OCI-LY1 (cell line): ENCODE measurements around the gene INPP5J.

ENCODE experiments used
- H2AFZ ChIP-seq: fragments of 200-600 bp; sonication (generic), shearing (Covaris generic); 2 replicates; pipeline ENCODE4 v1.6.0; 2014; ENCODE audit warnings: antibody characterized with exemption, mild to moderate bottlenecking, low read length
- H3F3A ChIP-seq: fragments of 200-600 bp; sonication (generic), shearing (Covaris generic); 2 replicates; pipeline ENCODE4 v1.6.0; 2014; ENCODE audit warnings: mild to moderate bottlenecking, antibody characterized with exemption, low read length, moderate library complexity; ENCODE audit not compliant: insufficient read depth
- H3K27ac ChIP-seq: fragments of 200-600 bp; sonication (generic); 2 replicates; pipeline ENCODE4 v1.5.1; 2014; ENCODE audit warnings: low read length, mixed run types, mild to moderate bottlenecking, low read depth; ENCODE audit not compliant: poor library complexity, severe bottlenecking
- H3K27me3 ChIP-seq: fragments of 200-600 bp; sonication (generic); 2 replicates; pipeline ENCODE4 v1.6.0; 2014; ENCODE audit warnings: antibody characterized with exemption, mild to moderate bottlenecking, low read length, moderate library complexity; ENCODE audit not compliant: insufficient read depth
- H3K36me3 ChIP-seq: fragments of 200-600 bp; sonication (generic); 2 replicates; pipeline ENCODE4 v1.6.1; 2014; ENCODE audit warnings: mild to moderate bottlenecking, antibody characterized with exemption, low read length, moderate library complexity, mixed read lengths; ENCODE audit not compliant: insufficient read depth
- H3K4me1 ChIP-seq: fragments of 200-600 bp; sonication (generic); 2 replicates; pipeline ENCODE4 v1.5.1; 2014; ENCODE audit warnings: mild to moderate bottlenecking, low read length, moderate library complexity; ENCODE audit not compliant: insufficient read depth, severe bottlenecking
- H3K4me2 ChIP-seq: fragments of 200-600 bp; sonication (generic), shearing (Covaris generic); 2 replicates; pipeline ENCODE4 v1.6.1; 2014; ENCODE audit warnings: low read length
- H3K4me3 ChIP-seq: fragments of 200-600 bp; sonication (generic); 2 replicates; pipeline ENCODE4 v1.5.1; 2014; ENCODE audit warnings: low read length, low read depth, mild to moderate bottlenecking, mixed read lengths; ENCODE audit not compliant: poor library complexity, severe bottlenecking
- H3K79me2 ChIP-seq: fragments of 200-600 bp; shearing (Covaris generic); 2 replicates; pipeline ENCODE4 v1.6.1; 2016; ENCODE audit warnings: mixed run types, low read length, mixed read lengths; ENCODE audit not compliant: insufficient read depth
- H3K9ac ChIP-seq: fragments of 200-600 bp; sonication (generic), shearing (Covaris generic); 2 replicates; pipeline ENCODE4 v1.6.1; 2014; ENCODE audit warnings: mild to moderate bottlenecking, low read length, mixed read lengths
- H3K9me2 ChIP-seq: fragments of 200-600 bp; sonication (generic), shearing (Covaris generic); 2 replicates; pipeline ENCODE4 v1.6.1; 2014; ENCODE audit warnings: low read depth, mild to moderate bottlenecking, low read length, mixed read lengths
- H3K9me3 ChIP-seq: fragments of 200-600 bp; shearing (Covaris generic); 2 replicates; pipeline ENCODE4 v1.6.1; 2014; ENCODE audit warnings: low read length, mixed read lengths
- H4K20me1 ChIP-seq: fragments of 200-600 bp; sonication (generic), shearing (Covaris generic); 2 replicates; pipeline ENCODE4 v1.6.0; 2016; ENCODE audit warnings: mild to moderate bottlenecking, low read length; ENCODE audit not compliant: insufficient read depth
- EZH2 ChIP-seq: fragments of 200-600 bp; sonication (generic), shearing (Covaris generic); IDR thresholded peaks from 2 replicates; pipeline ENCODE4 v1.8.0; 2017; ENCODE audit warnings: borderline replicate concordance, mixed run types, mild to moderate bottlenecking, antibody characterized with exemption, low read length, moderate library complexity, mixed read lengths
- TF ChIP-seq, protein P1 (sequence below): fragments of 200-600 bp; sonication (generic), shearing (Covaris generic); IDR thresholded peaks from 2 replicates; pipeline ENCODE4 v1.5.1; 2017; ENCODE audit warnings: mild to moderate bottlenecking, antibody characterized with exemption, low read length, moderate library complexity, mixed read lengths

The INPP5J gene

DNA sequence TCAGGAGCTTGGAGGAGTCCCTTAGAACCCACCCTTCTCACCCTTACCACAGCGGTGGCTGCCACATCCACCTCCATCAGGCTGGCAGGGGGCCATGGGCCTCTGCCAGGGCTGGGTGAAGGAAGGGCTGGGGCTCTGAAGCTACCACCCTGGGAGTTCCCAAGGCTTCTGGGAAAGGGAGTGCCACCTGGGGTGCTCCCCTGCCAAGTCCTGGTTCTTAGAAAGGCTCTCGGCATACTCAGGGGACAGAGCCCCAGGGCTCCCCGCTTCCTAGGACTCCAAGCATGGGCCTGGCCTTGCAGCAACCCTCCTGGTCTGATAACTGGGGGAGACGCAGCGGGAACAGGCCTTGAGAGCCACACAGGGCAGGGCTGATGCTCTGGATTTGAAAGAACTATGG lies 18.0 kb downstream of the INPP5J start:
- Histone ChIP-seq H3F3A (no peaks in the 10 kb centered on the region), H3K79me2 (no peaks in the 10 kb centered on the region), H3K4me3 (no peak overlapping the region), H3K9me3 (no peaks in the 10 kb centered on the region), H3K4me1 (no peaks in the 10 kb centered on the region), H3K27me3 (no peaks in the 10 kb centered on the region), H3K9me2 (no peaks in the 10 kb centered on the region), H3K36me3 (no peaks in the 10 kb centered on the region), H3K4me2 (no peak overlapping the region), H3K27ac (no peak overlapping the region), H3K9ac (no peak overlapping the region), H2AFZ (no peak overlapping the region), H4K20me1 (no peaks in the 10 kb centered on the region)
- TF ChIP-seq EZH2, result no peak
- TF ChIP-seq, protein P1, sequence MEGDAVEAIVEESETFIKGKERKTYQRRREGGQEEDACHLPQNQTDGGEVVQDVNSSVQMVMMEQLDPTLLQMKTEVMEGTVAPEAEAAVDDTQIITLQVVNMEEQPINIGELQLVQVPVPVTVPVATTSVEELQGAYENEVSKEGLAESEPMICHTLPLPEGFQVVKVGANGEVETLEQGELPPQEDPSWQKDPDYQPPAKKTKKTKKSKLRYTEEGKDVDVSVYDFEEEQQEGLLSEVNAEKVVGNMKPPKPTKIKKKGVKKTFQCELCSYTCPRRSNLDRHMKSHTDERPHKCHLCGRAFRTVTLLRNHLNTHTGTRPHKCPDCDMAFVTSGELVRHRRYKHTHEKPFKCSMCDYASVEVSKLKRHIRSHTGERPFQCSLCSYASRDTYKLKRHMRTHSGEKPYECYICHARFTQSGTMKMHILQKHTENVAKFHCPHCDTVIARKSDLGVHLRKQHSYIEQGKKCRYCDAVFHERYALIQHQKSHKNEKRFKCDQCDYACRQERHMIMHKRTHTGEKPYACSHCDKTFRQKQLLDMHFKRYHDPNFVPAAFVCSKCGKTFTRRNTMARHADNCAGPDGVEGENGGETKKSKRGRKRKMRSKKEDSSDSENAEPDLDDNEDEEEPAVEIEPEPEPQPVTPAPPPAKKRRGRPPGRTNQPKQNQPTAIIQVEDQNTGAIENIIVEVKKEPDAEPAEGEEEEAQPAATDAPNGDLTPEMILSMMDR, result no peak

DNA sequence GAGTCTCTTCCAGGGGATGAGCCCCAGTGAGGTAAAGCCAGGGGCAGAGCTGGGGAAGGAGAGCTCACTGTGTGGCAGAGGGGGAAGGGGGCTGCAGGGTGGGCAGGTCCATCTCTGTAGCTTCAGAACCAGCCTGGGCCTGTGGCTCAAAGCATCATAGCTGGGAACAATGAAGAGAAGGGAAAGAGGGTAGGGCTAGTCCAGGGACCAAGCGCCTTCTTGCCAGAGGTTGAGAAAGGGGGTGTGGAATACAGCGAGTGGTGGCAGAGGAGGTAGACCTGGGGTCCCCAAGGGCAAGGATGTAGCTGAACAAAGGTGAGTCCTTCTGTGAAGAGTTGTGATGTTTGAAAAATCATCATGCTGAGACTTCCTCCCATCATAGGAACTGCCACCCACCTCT lies 18.8 kb downstream of the INPP5J start:
- Histone ChIP-seq H3K9me2 (no peaks in the 10 kb centered on the region), H3F3A (no peaks in the 10 kb centered on the region), H3K27me3 (no peaks in the 10 kb centered on the region), H3K36me3 (no peaks in the 10 kb centered on the region), H2AFZ (no peak overlapping the region), H3K27ac (no peak overlapping the region), H3K4me3 (no peak overlapping the region), H3K4me1 (no peaks in the 10 kb centered on the region), H3K4me2 (no peak overlapping the region), H3K79me2 (no peaks in the 10 kb centered on the region), H3K9ac (no peak overlapping the region), H4K20me1 (no peaks in the 10 kb centered on the region), H3K9me3 (no peaks in the 10 kb centered on the region)
- TF ChIP-seq, protein P1, result no peak
- TF ChIP-seq EZH2, result no peak

DNA sequence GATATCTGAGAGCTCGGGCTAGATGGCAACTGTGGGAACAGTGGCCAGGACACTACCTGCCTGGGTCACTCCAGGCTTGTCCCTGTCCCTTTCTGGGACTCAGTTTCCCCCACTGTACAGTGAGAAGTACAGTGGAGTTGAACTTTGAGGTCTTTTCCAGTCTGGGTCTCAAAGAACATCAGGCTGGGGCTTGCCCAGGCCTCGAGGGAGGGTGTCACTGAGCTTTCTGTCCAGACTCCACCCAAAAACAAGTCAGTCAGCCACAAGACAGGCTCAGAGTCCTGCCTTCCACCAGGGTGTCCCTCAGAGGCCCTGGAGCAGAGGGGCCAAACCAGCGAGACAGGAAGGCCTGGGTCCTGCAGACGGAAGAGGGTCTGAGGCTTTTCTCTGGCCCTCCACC lies 19.5 kb downstream of the INPP5J start:
- Histone ChIP-seq H4K20me1 (no peaks in the 10 kb centered on the region), H2AFZ (no peak overlapping the region), H3K9ac (no peak overlapping the region), H3K9me2 (no peaks in the 10 kb centered on the region), H3K4me2 (no peak overlapping the region), H3F3A (no peaks in the 10 kb centered on the region), H3K36me3 (no peaks in the 10 kb centered on the region), H3K4me1 (no peaks in the 10 kb centered on the region), H3K79me2 (no peaks in the 10 kb centered on the region), H3K27me3 (no peaks in the 10 kb centered on the region; the same call in 1 of the 2 replicates), H3K4me3 (no peak overlapping the region), H3K27ac (no peak overlapping the region), H3K9me3 (no peaks in the 10 kb centered on the region)
- no peak for TF ChIP-seq EZH2
- TF ChIP-seq, protein P1, result no peak
